GDM1 (cell line): ENCODE results near the gene GSTT4.
"Not testable (repeated sequence)": the region's sequence is repeated elsewhere in the genome, so short reads cannot be mapped to it uniquely, and the experiment has no call there.

Experiments
- DNase-seq: peaks from one replicate; lab custom pipeline; 2025; lab: John Stamatoyannopoulos, UW

GSTT4 gene

GRCh38 chr22:24005201-24005600, at the start of gene GSTT4:
Gene GSTT4, minus strand, starts transcription at chr22:24005453. Its CDS starts 97 bp downstream, at chr22:24005356.
- DNase-seq = no peak

GRCh38 chr22:24054356-24054755, 49.1 kb upstream of the GSTT4 start:
- DNase-seq = no peak

- DNase-seq = no peak
Observed at GRCh38 chr22:24053481-24054226, 48.4 kb upstream of the GSTT4 start.

- no peak for DNase-seq
Observed at GRCh38 chr22:24051568-24051967, 46.3 kb upstream of the GSTT4 start.

GRCh38 chr22:24051028-24051427, 45.8 kb upstream of the GSTT4 start:
- no peak for DNase-seq

- no peak for DNase-seq
Observed at GRCh38 chr22:24049978-24050377, 44.7 kb upstream of the GSTT4 start.

- DNase-seq = no peak
Observed at GRCh38 chr22:24049211-24049610, 44.0 kb upstream of the GSTT4 start.

- DNase-seq = no peak
Observed at GRCh38 chr22:24046024-24046423, 40.8 kb upstream of the GSTT4 start.

- no peak for DNase-seq
Observed at GRCh38 chr22:24043958-24044357, 38.7 kb upstream of the GSTT4 start.

GRCh38 chr22:24043465-24043864, 38.2 kb upstream of the GSTT4 start:
- DNase-seq = not testable (repeated sequence)

GRCh38 chr22:24040946-24041345, 35.7 kb upstream of the GSTT4 start:
- no peak for DNase-seq

GRCh38 chr22:24039046-24039445, 33.8 kb upstream of the GSTT4 start:
- no peak for DNase-seq

- DNase-seq = no peak
Observed at GRCh38 chr22:24037851-24038765, 32.9 kb upstream of the GSTT4 start.

GRCh38 chr22:24035296-24035695, 30.0 kb upstream of the GSTT4 start:
- no peak for DNase-seq

GRCh38 chr22:24033731-24034130, 28.5 kb upstream of the GSTT4 start:
- DNase-seq = no peak

GRCh38 chr22:24030186-24030702, 25.0 kb upstream of the GSTT4 start:
- no peak for DNase-seq

- no peak for DNase-seq
Observed at GRCh38 chr22:24029304-24029703, 24.1 kb upstream of the GSTT4 start.

GRCh38 chr22:24028533-24028932, 23.3 kb upstream of the GSTT4 start:
- no peak for DNase-seq

- no peak for DNase-seq
Observed at GRCh38 chr22:24027991-24028390, 22.7 kb upstream of the GSTT4 start.

GRCh38 chr22:24027389-24027975, 22.2 kb upstream of the GSTT4 start:
- no peak for DNase-seq

GRCh38 chr22:24026733-24027132, 21.5 kb upstream of the GSTT4 start:
- no peak for DNase-seq

GRCh38 chr22:24026056-24026455, 20.8 kb upstream of the GSTT4 start:
- no peak for DNase-seq

- DNase-seq = no peak
Observed at GRCh38 chr22:24025475-24025874, 20.2 kb upstream of the GSTT4 start.
